ENCODE measurements around the gene PRKAA1.
A peak's percentile ranks its signal among the peaks of the same experiment; 100 is the strongest.

The PRKAA1 gene

DNA sequence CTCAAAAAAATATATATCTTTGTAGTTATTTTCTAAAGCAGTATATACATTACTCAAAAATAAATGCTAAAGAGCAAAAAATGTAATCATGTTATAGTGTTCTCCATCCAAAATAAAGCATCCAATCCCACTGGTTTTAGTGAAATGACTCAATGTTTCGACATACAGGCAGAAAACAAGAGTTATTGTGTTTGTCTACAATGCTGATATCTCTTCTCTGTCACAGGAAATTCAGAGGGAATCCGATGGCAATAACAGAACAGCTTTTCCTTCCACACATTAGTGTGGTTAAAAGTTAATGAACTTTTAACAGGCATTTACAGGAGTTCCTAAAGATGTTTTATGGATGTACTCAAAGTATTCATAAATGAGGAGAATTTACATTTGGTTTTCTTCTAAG is 54.4 kb downstream of the PRKAA1 start:
- Histone ChIP-seq H2AFZ (no peak overlapping the region), H3K4me3 (ENCODE audit: low read depth, low read length) (no peak overlapping the region), H3K9me3 (ENCODE audit: control insufficient read depth, low read length) (no peaks in the 10 kb centered on the region), H3K36me3 (ENCODE audit: control insufficient read depth, insufficient read depth, low read length) (no peaks in the 10 kb centered on the region), H3K9ac (no peak overlapping the region), H3K4me1 (no peaks in the 10 kb centered on the region), H3K27ac (no peak overlapping the region), H3K4me2 (ENCODE audit: low read length) (no peak overlapping the region), H3K79me2 (peaks cover 33% of the 10 kb centered on the region), H3K27me3 (ENCODE audit: control insufficient read depth, insufficient read depth, low read length) (no peaks in the 10 kb centered on the region)
- TF ChIP-seq, protein P1, sequence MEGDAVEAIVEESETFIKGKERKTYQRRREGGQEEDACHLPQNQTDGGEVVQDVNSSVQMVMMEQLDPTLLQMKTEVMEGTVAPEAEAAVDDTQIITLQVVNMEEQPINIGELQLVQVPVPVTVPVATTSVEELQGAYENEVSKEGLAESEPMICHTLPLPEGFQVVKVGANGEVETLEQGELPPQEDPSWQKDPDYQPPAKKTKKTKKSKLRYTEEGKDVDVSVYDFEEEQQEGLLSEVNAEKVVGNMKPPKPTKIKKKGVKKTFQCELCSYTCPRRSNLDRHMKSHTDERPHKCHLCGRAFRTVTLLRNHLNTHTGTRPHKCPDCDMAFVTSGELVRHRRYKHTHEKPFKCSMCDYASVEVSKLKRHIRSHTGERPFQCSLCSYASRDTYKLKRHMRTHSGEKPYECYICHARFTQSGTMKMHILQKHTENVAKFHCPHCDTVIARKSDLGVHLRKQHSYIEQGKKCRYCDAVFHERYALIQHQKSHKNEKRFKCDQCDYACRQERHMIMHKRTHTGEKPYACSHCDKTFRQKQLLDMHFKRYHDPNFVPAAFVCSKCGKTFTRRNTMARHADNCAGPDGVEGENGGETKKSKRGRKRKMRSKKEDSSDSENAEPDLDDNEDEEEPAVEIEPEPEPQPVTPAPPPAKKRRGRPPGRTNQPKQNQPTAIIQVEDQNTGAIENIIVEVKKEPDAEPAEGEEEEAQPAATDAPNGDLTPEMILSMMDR (IDR thresholded peaks at IDR 0.05), result no peak

DNA sequence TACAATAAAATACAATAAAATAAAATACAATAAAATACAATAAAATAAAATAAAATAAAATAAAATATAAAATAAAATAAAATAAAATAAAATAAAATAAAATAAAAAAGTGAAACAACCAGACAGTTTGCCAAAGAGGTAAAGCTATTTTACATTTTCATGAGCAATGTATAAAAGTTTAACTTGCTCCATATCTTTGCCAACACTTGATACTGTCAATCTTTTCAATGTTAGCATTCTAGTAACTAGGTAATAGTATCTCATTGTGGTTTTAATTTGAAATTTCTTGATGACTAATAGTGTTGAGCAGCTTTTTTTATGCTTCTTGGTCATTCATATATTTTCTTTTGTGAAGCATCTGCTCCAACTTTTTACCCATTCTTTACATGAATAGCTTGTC is 59.7 kb downstream of the PRKAA1 start:
- TF ChIP-seq, protein P1 (IDR thresholded peaks at IDR 0.05), result no peak
- H3K4me2 ChIP-seq (ENCODE audit: low read length), result no peak overlapping the region

DNA sequence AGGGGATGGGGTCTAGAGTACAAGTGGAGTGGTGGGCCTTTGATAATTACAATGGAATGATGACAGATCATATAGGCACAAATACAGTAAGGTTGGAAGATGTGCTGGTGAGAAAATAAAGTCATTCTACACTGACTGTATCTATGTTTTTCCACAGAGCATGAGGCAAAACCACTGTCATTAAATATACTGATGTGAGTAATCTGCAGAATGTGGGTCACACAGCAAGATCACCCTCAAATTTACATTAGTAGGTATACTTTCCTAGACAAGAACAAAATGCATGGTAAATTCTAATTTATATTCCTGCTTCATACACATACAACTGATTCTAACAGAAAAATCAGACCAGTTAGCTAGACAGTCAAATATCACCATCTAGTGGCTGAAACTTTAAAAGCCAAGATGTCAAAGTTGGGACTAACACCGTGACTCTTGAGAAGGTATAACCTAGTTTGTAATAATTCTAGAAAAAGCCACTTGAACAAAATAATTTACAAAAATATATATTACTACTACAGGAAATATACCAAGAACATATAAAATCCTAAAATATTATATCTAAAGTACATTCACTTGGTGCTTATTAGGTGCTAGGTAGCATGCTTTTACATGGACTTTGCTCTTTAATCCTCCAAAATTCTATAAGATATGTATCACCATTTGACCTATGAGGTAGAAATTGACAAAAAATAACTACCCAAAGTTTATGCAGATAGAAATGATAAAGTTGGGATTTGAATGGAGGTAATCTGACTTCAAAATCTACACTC is 61.9 kb downstream of the PRKAA1 start:
- H3K27me3 ChIP-seq (ENCODE audit: control insufficient read depth, insufficient read depth, low read length), result no peaks in the 10 kb centered on the region
- H3K36me3 ChIP-seq (ENCODE audit: control insufficient read depth, insufficient read depth, low read length), result no peaks in the 10 kb centered on the region
- H3K4me3 ChIP-seq (ENCODE audit: low read depth, low read length), result no peak overlapping the region
- H2AFZ ChIP-seq, result no peak overlapping the region
- no peaks in the 10 kb centered on the region for H3K9me3 ChIP-seq (ENCODE audit: control insufficient read depth, low read length)
- no peak overlapping the region for H3K9ac ChIP-seq
- TF ChIP-seq, protein P1 (IDR thresholded peaks at IDR 0.05), result peak; percentile 62
- no peaks in the 10 kb centered on the region for H3K4me1 ChIP-seq
- peaks cover 28% of the 10 kb centered on the region for H3K79me2 ChIP-seq
- no peak overlapping the region for H3K27ac ChIP-seq
- H3K4me2 ChIP-seq (ENCODE audit: low read length), result no peak overlapping the region

More for the DNA sequence above, 59.7 kb downstream of the PRKAA1 start:
- no peaks in the 10 kb centered on the region for H3K36me3 ChIP-seq (ENCODE audit: control insufficient read depth, insufficient read depth, low read length)
- no peak overlapping the region for H3K4me3 ChIP-seq (ENCODE audit: low read depth, low read length)
- no peak overlapping the region for H3K9ac ChIP-seq
- H3K27me3 ChIP-seq (ENCODE audit: control insufficient read depth, insufficient read depth, low read length), result no peaks in the 10 kb centered on the region
- H3K27ac ChIP-seq, result no peak overlapping the region
- no peaks in the 10 kb centered on the region for H3K9me3 ChIP-seq (ENCODE audit: control insufficient read depth, low read length)
- no peaks in the 10 kb centered on the region for H3K4me1 ChIP-seq
- H3K79me2 ChIP-seq, result peaks cover 16% of the 10 kb centered on the region
- no peak overlapping the region for H2AFZ ChIP-seq

DNA sequence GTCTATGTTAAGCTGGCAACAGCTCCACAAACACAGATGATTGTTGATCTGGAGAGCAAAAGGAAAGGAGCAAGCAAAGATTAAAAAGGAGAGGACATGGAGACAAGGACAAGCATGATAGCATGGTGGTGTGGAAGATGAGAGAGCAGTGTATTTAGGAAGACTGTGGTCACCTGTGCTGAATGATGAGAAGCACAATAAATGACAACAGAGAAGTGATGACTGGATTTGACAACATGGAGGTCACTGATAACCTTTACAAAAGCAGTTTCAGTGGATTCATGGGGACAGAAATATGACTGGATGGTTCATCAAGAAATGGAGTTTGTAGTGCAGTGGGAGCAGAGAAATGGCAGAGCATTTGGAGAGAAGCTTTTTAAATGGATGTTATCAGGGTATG is 62.6 kb downstream of the PRKAA1 start:
- TF ChIP-seq, protein P1 (IDR thresholded peaks at IDR 0.05), result no peak
- Histone ChIP-seq H3K4me3 (ENCODE audit: low read depth, low read length) (no peak overlapping the region), H2AFZ (no peak overlapping the region), H3K9me3 (ENCODE audit: control insufficient read depth, low read length) (no peaks in the 10 kb centered on the region), H3K9ac (no peak overlapping the region), H3K4me2 (ENCODE audit: low read length) (no peak overlapping the region), H3K4me1 (no peaks in the 10 kb centered on the region), H3K79me2 (peaks cover 30% of the 10 kb centered on the region), H3K36me3 (ENCODE audit: control insufficient read depth, insufficient read depth, low read length) (no peaks in the 10 kb centered on the region), H3K27me3 (ENCODE audit: control insufficient read depth, insufficient read depth, low read length) (no peaks in the 10 kb centered on the region), H3K27ac (no peak overlapping the region)

DNA sequence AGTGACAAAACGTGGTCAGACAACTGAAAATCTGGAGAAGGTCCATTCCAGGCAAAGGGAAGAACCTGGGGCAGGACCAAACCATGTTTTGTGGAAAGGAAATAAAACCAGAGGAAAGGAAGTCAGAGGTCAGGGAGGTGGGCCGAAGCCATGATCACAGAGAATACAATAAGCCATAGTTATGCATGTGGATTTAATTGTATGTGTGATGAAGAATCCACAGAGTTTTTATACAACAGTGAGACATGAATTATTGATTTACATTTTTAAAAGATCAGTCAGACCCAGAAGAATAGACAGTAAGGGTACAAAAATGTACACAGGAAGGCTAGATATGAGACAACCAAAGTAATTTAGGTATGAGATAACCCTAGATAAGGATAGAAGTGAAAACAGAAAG is 63.2 kb downstream of the PRKAA1 start:
- H3K9me3 ChIP-seq (ENCODE audit: control insufficient read depth, low read length), result no peaks in the 10 kb centered on the region
- H3K4me1 ChIP-seq, result no peaks in the 10 kb centered on the region
- no peak overlapping the region for H2AFZ ChIP-seq
- H3K9ac ChIP-seq, result no peak overlapping the region
- H3K4me3 ChIP-seq (ENCODE audit: low read depth, low read length), result no peak overlapping the region
- H3K4me2 ChIP-seq (ENCODE audit: low read length), result no peak overlapping the region
- peaks cover 30% of the 10 kb centered on the region for H3K79me2 ChIP-seq
- H3K27ac ChIP-seq, result no peak overlapping the region
- no peaks in the 10 kb centered on the region for H3K36me3 ChIP-seq (ENCODE audit: control insufficient read depth, insufficient read depth, low read length)
- TF ChIP-seq, protein P1 (IDR thresholded peaks at IDR 0.05), result no peak
- no peaks in the 10 kb centered on the region for H3K27me3 ChIP-seq (ENCODE audit: control insufficient read depth, insufficient read depth, low read length)
